Stomach (tissue), 4 donors: ENCODE results near the gene PLA2G5.

ENCODE experiments used
- CTCF ChIP-seq, 7 experiments: fragments of 450-650 bp in 4 of 7; fragments of 200-600 bp in 3 of 7; sonication (generic) in 3 of 7; IDR thresholded peaks; one replicate each; pipeline ENCODE4 v1.5.1; 2016 to 2019; ENCODE audit warnings: antibody characterized with exemption in 7 of 7, control low read depth in 2 of 7, mild to moderate bottlenecking in 1 of 7
- POLR2AphosphoS5 ChIP-seq, 3 donors: sonication (generic); formaldehyde crosslinking; IDR thresholded peaks; one replicate each; pipeline ENCODE4 v1.6.1; 2016; ENCODE audit warnings: antibody characterized with exemption in 3 of 3

- no peak for TF ChIP-seq CTCF (IDR thresholded peaks at IDR 0.05)
- no peak for TF ChIP-seq POLR2AphosphoS5 (IDR thresholded peaks at IDR 0.05)
Observed at GRCh38 chr1:20031161-20031560, 38.8 kb upstream of the PLA2G5 start.
